B cell (primary cell): ENCODE data around the gene PPP6R3.
"Not testable (repeated sequence)": the region's sequence is repeated elsewhere in the genome, so short reads cannot be mapped to it uniquely, and the experiment has no call there.

Experiments used
- CTCF ChIP-seq: fragments of 200-600 bp; IDR thresholded peaks from one replicate; pipeline ENCODE4 v1.8.0; 2022; ENCODE audit warnings: antibody characterized with exemption, mild to moderate bottlenecking
- EZH2 ChIP-seq: IDR thresholded peaks from 2 replicates; pipeline ENCODE4 v1.6.1; 2012; ENCODE audit warnings: borderline replicate concordance, low read depth, mild to moderate bottlenecking, moderate library complexity, low read length; ENCODE audit not compliant: insufficient read depth, poor library complexity, severe bottlenecking

GRCh38 chr11:68628837-68629236, 168.3 kb downstream of the PPP6R3 start:
- not testable (repeated sequence) for TF ChIP-seq CTCF, EZH2
